Heart left ventricle (tissue), 13 donors: ENCODE data around the gene SCFD2.

ENCODE experiments used
- POLR2A ChIP-seq, 2 donors: fragments of 450-650 bp; IDR thresholded peaks; one replicate each; pipeline ENCODE4 v1.6.1; 2017; ENCODE audit warnings: antibody characterized with exemption in 2 of 2, mild to moderate bottlenecking in 2 of 2, moderate library complexity in 2 of 2
- TF ChIP-seq, protein P1 (sequence below), 12 donors: fragments of 200-600 bp; sonication (generic) in 4 of 12; IDR thresholded peaks; one replicate each; pipeline versions ENCODE4 v1.5.0 to v1.8.0; 2018 to 2022; ENCODE audit warnings: antibody characterized with exemption in 12 of 12, mild to moderate bottlenecking in 5 of 12
- donor health status: ischemic (EF 13 %, LVEDD 7.1; RV severe dilation, severe dysfunction).
- donor health status: DM: no; HTN: yes; CAD: no.
- donor health status: DM: no; HTN: no; CAD: no.
- donor health status: ischemic (EF 25% LVEDD 6.9; RV normal size, moderate dysfunction).
- donor health status: ischemic (EF 25% LVEDD 5.7; RV mildly dilated, moderate dysfunction).
- donor health status: ischemic (EF 35%, LVEDD 5.7; RV mildly dilated, moderate dysfunction).
- donor health status: nonischemic (EF 11% LVEDD 7.7; RV severe dilation, severe dysfunction).
- donor health status: DM: yes; HTN: yes; CAD: no.
- donor health status: PGD.
- donor health status: ischemic (EF 29% LVEDD 5.4; RV normal size, mild dysfunction).
- donor health status: nonischemic (EF 23%, LVEDD 6.1; RV moderate dilation, normal function).

- TF ChIP-seq, protein P1, sequence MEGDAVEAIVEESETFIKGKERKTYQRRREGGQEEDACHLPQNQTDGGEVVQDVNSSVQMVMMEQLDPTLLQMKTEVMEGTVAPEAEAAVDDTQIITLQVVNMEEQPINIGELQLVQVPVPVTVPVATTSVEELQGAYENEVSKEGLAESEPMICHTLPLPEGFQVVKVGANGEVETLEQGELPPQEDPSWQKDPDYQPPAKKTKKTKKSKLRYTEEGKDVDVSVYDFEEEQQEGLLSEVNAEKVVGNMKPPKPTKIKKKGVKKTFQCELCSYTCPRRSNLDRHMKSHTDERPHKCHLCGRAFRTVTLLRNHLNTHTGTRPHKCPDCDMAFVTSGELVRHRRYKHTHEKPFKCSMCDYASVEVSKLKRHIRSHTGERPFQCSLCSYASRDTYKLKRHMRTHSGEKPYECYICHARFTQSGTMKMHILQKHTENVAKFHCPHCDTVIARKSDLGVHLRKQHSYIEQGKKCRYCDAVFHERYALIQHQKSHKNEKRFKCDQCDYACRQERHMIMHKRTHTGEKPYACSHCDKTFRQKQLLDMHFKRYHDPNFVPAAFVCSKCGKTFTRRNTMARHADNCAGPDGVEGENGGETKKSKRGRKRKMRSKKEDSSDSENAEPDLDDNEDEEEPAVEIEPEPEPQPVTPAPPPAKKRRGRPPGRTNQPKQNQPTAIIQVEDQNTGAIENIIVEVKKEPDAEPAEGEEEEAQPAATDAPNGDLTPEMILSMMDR (IDR thresholded peaks at IDR 0.05), result no peak
- no peak for TF ChIP-seq POLR2A (IDR thresholded peaks at IDR 0.05)
Observed at GRCh38 chr4:52884994-52885393, 480.9 kb downstream of the SCFD2 start.
